Endodermal cell (in vitro differentiated cells): ENCODE measurements around the gene AGPS. TPM values are rescaled to one million over a fixed set of nuclear protein-coding genes. Genes with fewer than 3 reads are reported as not detected.

Experiments
- DNase-seq: peaks from one replicate; pipeline ENCODE4 v3.0.0-alpha.2; 2017
- H3K27ac ChIP-seq: 2 replicates; pipeline ENCODE4 v1.5.1; 2013; ENCODE audit warnings: mild to moderate bottlenecking, low read depth, low read length, moderate library complexity
- H3K27me3 ChIP-seq: 2 replicates; pipeline ENCODE4 v1.6.1; 2013; ENCODE audit warnings: mild to moderate bottlenecking, low read length, moderate library complexity; ENCODE audit not compliant: insufficient read depth, control insufficient read depth, poor library complexity, severe bottlenecking
- H3K36me3 ChIP-seq: 2 replicates; pipeline ENCODE4 v1.7.0; 2013; ENCODE audit warnings: mild to moderate bottlenecking, low read length, moderate library complexity; ENCODE audit not compliant: control insufficient read depth, insufficient read depth
- H3K4me1 ChIP-seq: one replicate; pipeline ENCODE4 v1.7.0; 2013; ENCODE audit warnings: low read length; ENCODE audit not compliant: control insufficient read depth, insufficient read depth
- H3K4me3 ChIP-seq: 2 replicates; pipeline ENCODE4 v1.5.1; 2013; ENCODE audit warnings: mild to moderate bottlenecking, low read length, moderate library complexity
- H3K9ac ChIP-seq: 2 replicates; pipeline ENCODE4 v1.6.1; 2013; ENCODE audit warnings: mild to moderate bottlenecking, low read length, moderate library complexity; ENCODE audit not compliant: poor library complexity, severe bottlenecking; ENCODE audit errors: extremely low read depth
- H3K9me3 ChIP-seq: 2 replicates; pipeline ENCODE4 v1.6.1; 2013; ENCODE audit warnings: mild to moderate bottlenecking, low read length, moderate library complexity; ENCODE audit not compliant: control insufficient read depth
- H3K27ac Mint-ChIP-seq: 2 replicates; pipeline ENCODE4 v1.8.0; 2020; ENCODE audit warnings: mixed read lengths
- H3K27me3 Mint-ChIP-seq: 2 replicates; pipeline ENCODE4 v1.8.0; 2021; ENCODE audit warnings: mild to moderate bottlenecking, mixed read lengths; ENCODE audit not compliant: insufficient read depth
- H3K36me3 Mint-ChIP-seq: 2 replicates; pipeline ENCODE4 v1.8.0; 2020; ENCODE audit warnings: low read depth, mixed read lengths
- H3K4me1 Mint-ChIP-seq: 2 replicates; pipeline ENCODE4 v1.8.0; 2020; ENCODE audit warnings: mixed read lengths
- H3K4me3 Mint-ChIP-seq: 2 replicates; pipeline ENCODE4 v1.8.0; 2020; ENCODE audit warnings: mild to moderate bottlenecking, moderate library complexity, mixed read lengths
- H3K9me3 Mint-ChIP-seq: 2 replicates; pipeline ENCODE4 v1.8.0; 2020; ENCODE audit warnings: mild to moderate bottlenecking, mixed read lengths
- CTCF ChIP-seq: fragments of 200-600 bp; sonication (generic); conservative IDR thresholded peaks from 2 replicates; pipeline ENCODE4 v1.5.0; 2021; ENCODE audit warnings: antibody characterized with exemption, mild to moderate bottlenecking
- WGBS, 2 experiments: methylation state at CpG; one replicate each; pipeline versions ENCODE4 v1.1.5 to v1.1.7; 2013; ENCODE audit warnings: missing lambda C conversion rate in 2 of 2, mixed read lengths in 1 of 2; ENCODE audit not compliant: insufficient coverage in 1 of 2, insufficient read length in 1 of 2; 5-methylcytosine and 5-hydroxymethylcytosine counted together
- total RNA-seq, 2 donors: library from RNA; stranded (reverse); fragmentation: NEBNext Ultra II Directional in 1 of 2; extraction: Animal tissue kit (Norgen Biotek cat#: 25700) in 1 of 2; gene quantifications; 2 replicates in 1 of 2; 3 replicates in 1 of 2; pipeline ENCODE4 v1.2.1, GENCODE V29; 2021

Gene AGPS
- total RNA-seq, 2 donors from 2014 or later: 76.8 to 86.1 TPM

GRCh38 chr2:177582000-177582399 lies 189.4 kb downstream of the AGPS start:
- H3K4me3 Mint-ChIP-seq: no peak overlapping the region
- no peak for DNase-seq
- peaks cover 2% of the 10 kb centered on the region for H3K27me3 Mint-ChIP-seq
- Histone ChIP-seq H3K9me3 (no peaks in the 10 kb centered on the region), H3K27ac (no peak overlapping the region), H3K4me3 (no peak overlapping the region), H3K27me3 (no peaks in the 10 kb centered on the region), H3K4me1 (no peaks in the 10 kb centered on the region), H3K9ac (no peak overlapping the region), H3K36me3 (no peaks in the 10 kb centered on the region)
- H3K4me1 Mint-ChIP-seq: no peaks in the 10 kb centered on the region
- no peak overlapping the region for H3K27ac Mint-ChIP-seq
- TF ChIP-seq CTCF: no peak
- no peaks in the 10 kb centered on the region for H3K36me3 Mint-ChIP-seq
- no peaks in the 10 kb centered on the region for H3K9me3 Mint-ChIP-seq
- WGBS, 2 experiments: 91 to 100% methylated on average over 1 of the region's 1 CpG

- H3K4me1 ChIP-seq: no peaks in the 10 kb centered on the region
- Mint-ChIP-seq H3K4me1 (no peaks in the 10 kb centered on the region), H3K27ac (no peak overlapping the region), H3K36me3 (no peaks in the 10 kb centered on the region), H3K4me3 (no peak overlapping the region), H3K27me3 (peaks cover 2% of the 10 kb centered on the region), H3K9me3 (no peaks in the 10 kb centered on the region)
- H3K9ac ChIP-seq: no peak overlapping the region
- H3K36me3 ChIP-seq: no peaks in the 10 kb centered on the region
- DNase-seq: no peak
- 78 to 96% methylated on average over 3 to 6 of the region's 6 CpGs for WGBS, 2 experiments
- no peak overlapping the region for H3K4me3 ChIP-seq
- H3K27me3 ChIP-seq: no peaks in the 10 kb centered on the region
- no peak overlapping the region for H3K27ac ChIP-seq
- no peak for TF ChIP-seq CTCF
- H3K9me3 ChIP-seq: no peaks in the 10 kb centered on the region
Observed at GRCh38 chr2:177584030-177584692, 191.6 kb downstream of the AGPS start.

- no peak overlapping the region for H3K4me3 ChIP-seq
Observed at GRCh38 chr2:177585234-177585863, 192.8 kb downstream of the AGPS start.

More at GRCh38 chr2:177585234-177585863, 192.8 kb downstream of the AGPS start:
- no peaks in the 10 kb centered on the region for H3K9me3 ChIP-seq
- no peaks in the 10 kb centered on the region for H3K4me1 Mint-ChIP-seq
- no peak overlapping the region for H3K27ac ChIP-seq
- H3K9ac ChIP-seq: no peak overlapping the region
- H3K9me3 Mint-ChIP-seq: no peaks in the 10 kb centered on the region
- H3K27me3 Mint-ChIP-seq: peaks cover 2% of the 10 kb centered on the region
- H3K36me3 ChIP-seq: no peaks in the 10 kb centered on the region
- no peak overlapping the region for H3K4me3 Mint-ChIP-seq
- H3K4me1 ChIP-seq: no peaks in the 10 kb centered on the region
- no peaks in the 10 kb centered on the region for H3K36me3 Mint-ChIP-seq
- no peak for DNase-seq
- no peak overlapping the region for H3K27ac Mint-ChIP-seq
- H3K27me3 ChIP-seq: no peaks in the 10 kb centered on the region
- no peak for TF ChIP-seq CTCF
- 90 to 93% methylated on average over 4 to 5 of the region's 5 CpGs for WGBS, 2 experiments
